ENCODE results near the gene AFF2.

DNA sequence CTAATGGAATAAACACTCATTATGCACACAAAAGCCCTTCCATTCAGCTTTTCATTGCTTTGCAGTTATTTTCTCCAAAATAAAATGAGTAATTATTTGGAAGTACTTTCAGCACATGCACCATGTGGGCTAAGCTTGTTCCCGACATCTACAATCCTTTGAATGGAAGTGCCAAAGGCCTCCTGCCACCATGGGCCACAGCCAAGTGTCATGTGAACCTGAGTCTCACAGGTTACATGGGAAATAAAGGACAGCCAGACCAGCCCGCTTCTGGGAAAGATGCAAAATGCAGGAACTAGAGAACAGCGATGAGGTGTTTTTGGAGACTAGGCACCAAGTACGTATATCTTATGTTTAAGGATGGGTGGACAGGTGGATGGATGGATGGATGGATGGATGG, 181.8 kb downstream of the AFF2 start:
- TF ChIP-seq RCOR1 (IDR thresholded peaks at IDR 0.05; ENCODE audit: low read length) (no peak), YY1 (IDR thresholded peaks at IDR 0.05; ENCODE audit: low read depth) (no peak)
- TF ChIP-seq, protein P1, sequence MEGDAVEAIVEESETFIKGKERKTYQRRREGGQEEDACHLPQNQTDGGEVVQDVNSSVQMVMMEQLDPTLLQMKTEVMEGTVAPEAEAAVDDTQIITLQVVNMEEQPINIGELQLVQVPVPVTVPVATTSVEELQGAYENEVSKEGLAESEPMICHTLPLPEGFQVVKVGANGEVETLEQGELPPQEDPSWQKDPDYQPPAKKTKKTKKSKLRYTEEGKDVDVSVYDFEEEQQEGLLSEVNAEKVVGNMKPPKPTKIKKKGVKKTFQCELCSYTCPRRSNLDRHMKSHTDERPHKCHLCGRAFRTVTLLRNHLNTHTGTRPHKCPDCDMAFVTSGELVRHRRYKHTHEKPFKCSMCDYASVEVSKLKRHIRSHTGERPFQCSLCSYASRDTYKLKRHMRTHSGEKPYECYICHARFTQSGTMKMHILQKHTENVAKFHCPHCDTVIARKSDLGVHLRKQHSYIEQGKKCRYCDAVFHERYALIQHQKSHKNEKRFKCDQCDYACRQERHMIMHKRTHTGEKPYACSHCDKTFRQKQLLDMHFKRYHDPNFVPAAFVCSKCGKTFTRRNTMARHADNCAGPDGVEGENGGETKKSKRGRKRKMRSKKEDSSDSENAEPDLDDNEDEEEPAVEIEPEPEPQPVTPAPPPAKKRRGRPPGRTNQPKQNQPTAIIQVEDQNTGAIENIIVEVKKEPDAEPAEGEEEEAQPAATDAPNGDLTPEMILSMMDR (IDR thresholded peaks at IDR 0.05): no peak

All from SK-N-SH (cell line).